HEK293 (cell line): ENCODE results near the gene FBXL15.

Experiments used
- CTCF ChIA-PET: fragments of 350-600 bp; formaldehyde crosslinking; extraction: SDS; loops from one replicate; lab custom pipeline; 2021; ENCODE audit warnings: antibody characterized with exemption; lab: Yijun Ruan, JAX
- POLR2A ChIA-PET: fragments of 300-600 bp; formaldehyde crosslinking; extraction: SDS; loops from one replicate; lab custom pipeline; 2020; ENCODE audit warnings: antibody characterized with exemption, inconsistent platforms; lab: Yijun Ruan, JAX
- H3K27ac ChIP-seq: fragments of 200-500 bp; sonication (Bioruptor generic); 2 replicates; pipeline ENCODE4 v1.5.1; 2014; ENCODE audit warnings: low read depth, low read length, control low read depth, inconsistent platforms; ENCODE audit errors: extremely low read depth
- H3K36me3 ChIP-seq, 2 experiments: fragments of 200-500 bp in 1 of 2; sonication (Bioruptor generic) in 1 of 2; 1 replicate in 1 of 2; 2 replicates in 1 of 2; pipeline ENCODE4 v1.5.1; 2014 to 2017; ENCODE audit warnings: inconsistent platforms in 2 of 2, low read length in 2 of 2; ENCODE audit not compliant: control insufficient read depth in 2 of 2, insufficient read depth in 1 of 2
- H3K4me1 ChIP-seq: fragments of 200-500 bp; sonication (Bioruptor generic); 2 replicates; pipeline ENCODE4 v1.5.1; 2014; ENCODE audit warnings: mild to moderate bottlenecking, low read length, inconsistent platforms; ENCODE audit not compliant: control insufficient read depth, insufficient read depth
- H3K4me3 ChIP-seq: 2 replicates; pipeline ENCODE4 v1.5.1; 2011; ENCODE audit warnings: low read depth, mild to moderate bottlenecking, control low read depth, low read length, moderate library complexity
- H3K9me3 ChIP-seq: fragments of 200-500 bp; sonication (Bioruptor generic); 2 replicates; pipeline ENCODE4 v1.5.1; 2014; ENCODE audit warnings: low read depth, low read length, inconsistent platforms; ENCODE audit not compliant: control insufficient read depth, insufficient read depth
- GLIS1 ChIP-seq: fragments of 450-650 bp; formaldehyde crosslinking; IDR thresholded peaks from 2 replicates; pipeline ENCODE4 v1.5.1; 2016; ENCODE audit warnings: missing biosample characterization, missing genetic modification characterization
- KLF17 ChIP-seq: fragments of 450-650 bp; formaldehyde crosslinking; IDR thresholded peaks from 2 replicates; pipeline ENCODE4 v1.5.1; 2016; ENCODE audit warnings: missing biosample characterization, missing genetic modification characterization
- KLF8 ChIP-seq: fragments of 450-650 bp; formaldehyde crosslinking; IDR thresholded peaks from 2 replicates; pipeline ENCODE4 v1.5.1; 2016; ENCODE audit warnings: missing biosample characterization, missing genetic modification characterization
- KLF9 ChIP-seq: fragments of 450-650 bp; formaldehyde crosslinking; IDR thresholded peaks from 2 replicates; pipeline ENCODE4 v1.5.1; 2016; ENCODE audit warnings: missing biosample characterization, missing genetic modification characterization, low read depth
- PRDM10 ChIP-seq: fragments of 450-650 bp; formaldehyde crosslinking; IDR thresholded peaks from 2 replicates; pipeline ENCODE4 v1.5.1; 2016; ENCODE audit warnings: missing biosample characterization, missing genetic modification characterization
- REST ChIP-seq: fragments of 450-650 bp; formaldehyde crosslinking; IDR thresholded peaks from 2 replicates; pipeline ENCODE4 v1.5.1; 2016; ENCODE audit warnings: missing biosample characterization, missing genetic modification characterization
- ZBTB20 ChIP-seq: fragments of 450-650 bp; formaldehyde crosslinking; IDR thresholded peaks from 2 replicates; pipeline ENCODE4 v1.5.1; 2016; ENCODE audit warnings: missing biosample characterization, missing genetic modification characterization
- ZBTB44 ChIP-seq: fragments of 450-650 bp; IDR thresholded peaks from 2 replicates; pipeline ENCODE4 v1.5.1; 2018; ENCODE audit warnings: missing biosample characterization, mild to moderate bottlenecking, missing genetic modification characterization
- ZNF155 ChIP-seq: fragments of 450-650 bp; formaldehyde crosslinking; IDR thresholded peaks from 2 replicates; pipeline ENCODE4 v1.5.1; 2016; ENCODE audit warnings: missing biosample characterization, missing genetic modification characterization
- ZNF292 ChIP-seq: fragments of 450-650 bp; formaldehyde crosslinking; IDR thresholded peaks from 2 replicates; pipeline ENCODE4 v1.5.1; 2016; ENCODE audit warnings: low read depth, missing biosample characterization, missing genetic modification characterization, borderline replicate concordance
- ZNF324 ChIP-seq: fragments of 450-650 bp; formaldehyde crosslinking; IDR thresholded peaks from 2 replicates; pipeline ENCODE4 v1.5.1; 2016; ENCODE audit warnings: missing biosample characterization, missing genetic modification characterization
- ZNF473 ChIP-seq: fragments of 450-650 bp; formaldehyde crosslinking; IDR thresholded peaks from 2 replicates; pipeline ENCODE4 v1.5.1; 2017; ENCODE audit warnings: missing biosample characterization, missing genetic modification characterization
- ZNF488 ChIP-seq: fragments of 450-650 bp; formaldehyde crosslinking; IDR thresholded peaks from 2 replicates; pipeline ENCODE4 v1.5.1; 2016; ENCODE audit warnings: missing biosample characterization, missing genetic modification characterization
- ZNF560 ChIP-seq: fragments of 450-650 bp; formaldehyde crosslinking; IDR thresholded peaks from 2 replicates; pipeline ENCODE4 v1.5.1; 2017; ENCODE audit warnings: missing biosample characterization, missing genetic modification characterization, borderline replicate concordance

Gene FBXL15

GRCh38 chr10:102419269-102420180 lies 1.1 kb upstream of the FBXL15 start (continued):
- TF ChIP-seq ZNF488 (tag by site-specific recombination) (no peak), KLF9 (tag by site-specific recombination) (peak; percentile 17; the same call in 1 of the 2 replicates), ZNF155 (no peak), REST (tag by site-specific recombination) (peak; percentile 98), ZBTB44 (tag by site-specific recombination) (no peak), GLIS1 (tag by site-specific recombination) (peak; percentile 87), KLF8 (tag by site-specific recombination) (peak; percentile 58), ZNF560 (tag by site-specific recombination) (no peak), ZNF473 (tag by site-specific recombination) (no peak), KLF17 (tag by site-specific recombination) (peak; percentile 11; the same call in 1 of the 2 replicates), ZNF292 (no peak)

- POLR2A ChIA-PET: interaction anchor here (0.6 to 5.2 kb wide), 13 partner anchors 8 to 296 kb away, joined by 3 to 42 read pairs (median 5); partner anchors contain the start of genes C10orf95 and CUEDC2
- Histone ChIP-seq H3K9me3 (no peaks in the 10 kb centered on the region), H3K4me3 (peak overlapping the region; percentile 80), H3K27ac (peak overlapping the region; percentile 65), H3K36me3 (peaks cover 0 to 28% of the 10 kb centered on the region in 2 experiments; a peak in 1 of 3 replicates), H3K4me1 (peaks cover 9% of the 10 kb centered on the region)
- 0 out of 2 replicates have a peak, but pooled peaks have one; percentile 12 for TF ChIP-seq ZBTB20
- no peak for TF ChIP-seq ZNF324
- TF ChIP-seq PRDM10 (tag by site-specific recombination): peak; percentile 8; the same call in 1 of the 2 replicates
- peak; percentile 61 for TF ChIP-seq REST (tag by site-specific recombination)
- CTCF ChIA-PET: interaction anchor here (0.6 to 5.6 kb wide), 10 partner anchors 10 to 190 kb away, joined by 3 to 57 read pairs (median 6); partner anchors contain the start of genes CUEDC2 and NFKB2
These were observed 389 bp upstream of the FBXL15 start for GRCh38 chr10:102420181-102420713.
